Dermis blood vessel endothelial cell (primary cell): ENCODE results near the gene CNTFR. TPM values are rescaled to one million over a fixed set of nuclear protein-coding genes. Genes with fewer than 3 reads are reported as not detected.
A peak's percentile ranks its signal among the peaks of the same experiment; 100 is the strongest.
"Not testable (repeated sequence)": the region's sequence is repeated elsewhere in the genome, so short reads cannot be mapped to it uniquely, and the experiment has no call there.

Experiments
- DNase-seq: peaks from one replicate; pipeline ENCODE4 v3.0.0; 2010
- total RNA-seq: library from RNA; depleted of rRNA; stranded (reverse); fragments of >200 nt; gene quantifications from 2 replicates; pipeline ENCODE4 v1.2.3, GENCODE V29; 2014

Gene CNTFR
- not detected in 2 replicates for total RNA-seq

DNA sequence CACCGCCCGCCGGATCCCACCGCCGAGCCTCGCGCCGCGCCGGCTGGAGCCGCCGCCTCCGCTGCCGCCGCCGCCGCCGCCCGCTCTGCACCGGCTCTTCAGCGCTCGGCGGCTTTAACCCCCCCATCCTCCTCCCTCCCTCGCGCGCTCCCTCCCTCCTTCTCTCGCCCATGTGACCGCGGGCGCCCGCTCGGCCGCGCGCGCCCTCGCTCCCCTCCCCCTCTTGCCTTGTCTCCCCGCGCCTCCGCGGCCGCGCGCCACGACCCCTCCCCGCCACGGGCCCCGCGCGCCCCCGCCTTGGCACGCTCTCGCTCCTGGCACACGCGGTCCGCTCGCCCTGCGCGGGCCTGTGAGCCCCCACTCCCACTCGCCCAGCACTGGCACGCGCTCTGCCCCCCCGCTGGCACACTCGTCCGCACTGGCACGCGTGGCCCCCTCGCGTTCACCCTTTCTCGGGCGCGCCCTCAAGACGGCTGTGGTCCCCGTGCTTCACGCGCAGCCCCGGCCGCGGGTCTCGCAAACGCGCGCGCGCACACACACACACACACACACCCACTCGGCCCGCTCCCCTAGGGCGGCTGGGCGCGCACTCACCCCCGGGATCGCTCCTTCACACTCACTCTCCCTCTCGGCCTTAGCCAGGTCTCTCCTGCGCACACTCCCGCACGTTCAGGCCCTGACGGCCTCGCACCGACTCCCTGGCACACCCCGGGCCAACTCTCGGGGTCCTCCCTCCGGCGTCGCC lies at the start of gene CNTFR:
CNTFR (minus strand) TSS at position 89 of the 745 bp plus-strand sequence. CDS start 20,743 bp downstream, outside the sequence.
- DNase-seq = no peak

- DNase-seq = not testable (repeated sequence)
These were observed 49.8 kb upstream of the CNTFR start for GRCh38 chr9:34639322-34639721.

DNA sequence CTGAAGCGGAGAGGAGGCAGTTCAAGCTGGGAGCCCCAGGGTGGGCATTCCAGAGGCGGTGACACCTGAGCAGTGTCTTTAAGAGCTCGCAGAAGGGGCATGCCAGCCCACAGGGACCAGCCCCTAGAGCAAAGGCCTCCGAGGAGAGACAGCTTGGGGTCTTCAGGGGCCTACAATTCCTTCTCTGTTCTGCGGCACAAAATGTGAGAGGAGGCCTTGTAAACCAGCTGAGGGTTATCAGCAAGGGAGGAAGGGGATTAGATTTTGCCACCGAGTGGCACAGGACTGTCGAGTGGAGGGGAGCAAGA lies 48.6 kb upstream of the CNTFR start:
- DNase-seq = no peak

DNA sequence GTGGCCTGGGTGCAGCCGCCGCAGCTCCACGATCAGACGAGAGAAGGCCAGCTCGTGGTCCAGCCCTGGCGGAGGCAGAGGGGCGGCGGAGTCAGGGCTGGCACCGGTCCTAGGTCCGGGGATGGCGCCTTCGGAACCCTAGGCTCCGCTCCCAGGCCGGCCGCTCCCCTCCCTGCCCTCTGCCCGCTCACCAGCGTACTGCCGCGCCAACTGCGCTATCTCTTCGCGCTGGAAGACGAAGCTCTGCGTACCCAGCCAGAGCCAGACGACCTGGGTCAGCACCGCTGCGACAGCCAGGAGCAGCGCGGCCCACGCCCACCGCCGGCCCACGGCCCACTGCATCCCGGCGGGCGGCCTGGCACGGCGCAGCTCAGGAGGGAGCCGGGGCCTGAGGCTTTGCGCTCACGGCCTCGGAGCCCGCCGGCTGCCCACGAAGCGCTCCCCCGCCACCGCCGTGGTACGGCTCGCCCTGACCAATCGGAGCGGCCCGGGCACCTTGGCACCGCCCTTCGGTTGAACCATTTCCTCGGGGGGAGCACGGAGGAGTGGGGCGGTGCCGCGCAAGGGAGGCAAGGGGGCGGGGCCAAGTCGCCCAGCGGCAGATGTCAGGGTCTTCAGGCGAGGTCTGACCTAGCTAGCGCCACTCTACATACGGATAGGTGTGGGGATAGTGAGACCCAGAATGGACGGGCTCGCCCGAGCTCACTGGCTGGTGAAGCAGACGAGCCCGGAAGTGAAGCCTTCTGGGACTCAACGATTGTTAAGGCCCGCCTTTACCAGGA lies 48.0 kb upstream of the CNTFR start, which contains the start of gene SIGMAR1:
SIGMAR1 (minus strand) TSS at position 432 of the 782 bp plus-strand sequence; CDS start at position 342, 90 bp downstream.
- peak; percentile 95 for DNase-seq

GRCh38 chr9:34636791-34637355 lies 47.3 kb upstream of the CNTFR start:
- DNase-seq = no peak

DNA sequence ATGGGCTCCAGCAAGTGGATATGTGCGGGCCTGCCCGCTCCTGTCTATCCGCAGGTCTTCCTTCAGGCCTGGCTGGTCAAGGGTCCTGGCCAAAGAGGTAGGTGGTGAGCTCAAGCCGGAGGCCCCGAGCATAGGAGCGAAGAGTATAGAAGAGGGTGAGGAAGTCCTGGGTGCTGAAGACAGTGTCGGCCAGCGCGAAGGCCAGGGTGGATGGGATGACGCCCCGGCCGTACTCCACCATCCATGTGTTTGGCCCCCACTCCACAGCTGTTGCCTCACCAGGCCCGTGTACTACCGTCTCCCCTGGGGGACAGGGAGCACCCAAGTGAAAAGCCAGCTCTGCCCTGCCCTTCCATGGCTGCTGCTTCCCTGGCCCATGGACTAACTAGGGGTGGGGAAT lies 46.0 kb upstream of the CNTFR start:
- DNase-seq = no peak

DNA sequence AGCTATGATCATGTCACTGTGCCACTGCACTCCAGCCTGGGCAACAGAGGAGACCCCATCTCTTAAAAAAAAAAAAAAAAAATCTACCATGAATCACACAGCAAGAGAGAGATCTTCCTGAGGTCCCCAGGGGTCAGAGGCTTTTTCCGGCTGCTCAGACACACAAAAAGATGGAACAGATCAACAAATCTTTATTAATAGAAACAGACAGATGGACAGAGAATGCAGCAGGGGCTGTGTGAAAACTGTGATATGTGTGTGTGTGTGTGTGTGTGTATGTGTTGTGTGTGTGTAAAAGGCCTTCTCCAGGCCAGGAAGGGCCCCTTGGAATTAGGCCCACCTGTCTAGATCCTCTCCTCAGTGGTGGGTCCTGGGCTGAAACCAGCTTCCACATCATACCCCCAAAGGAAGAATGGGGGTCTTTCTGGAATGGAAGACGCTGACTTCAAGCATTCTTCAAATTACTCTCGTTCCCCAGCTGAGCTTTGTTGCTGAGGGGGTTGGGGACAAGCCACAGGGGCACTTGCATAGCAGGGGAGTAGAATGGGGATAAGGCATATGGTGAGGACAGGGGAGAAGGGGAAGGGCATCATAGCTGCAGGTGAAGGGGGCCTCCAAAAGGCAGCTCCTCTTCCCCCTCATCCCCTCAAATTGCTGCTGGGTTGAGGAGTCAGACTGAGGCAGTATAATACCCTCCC lies 45.2 kb upstream of the CNTFR start:
- DNase-seq = no peak

- DNase-seq = peak; percentile 81
These were observed 44.5 kb upstream of the CNTFR start for GRCh38 chr9:34633851-34634550.

DNA sequence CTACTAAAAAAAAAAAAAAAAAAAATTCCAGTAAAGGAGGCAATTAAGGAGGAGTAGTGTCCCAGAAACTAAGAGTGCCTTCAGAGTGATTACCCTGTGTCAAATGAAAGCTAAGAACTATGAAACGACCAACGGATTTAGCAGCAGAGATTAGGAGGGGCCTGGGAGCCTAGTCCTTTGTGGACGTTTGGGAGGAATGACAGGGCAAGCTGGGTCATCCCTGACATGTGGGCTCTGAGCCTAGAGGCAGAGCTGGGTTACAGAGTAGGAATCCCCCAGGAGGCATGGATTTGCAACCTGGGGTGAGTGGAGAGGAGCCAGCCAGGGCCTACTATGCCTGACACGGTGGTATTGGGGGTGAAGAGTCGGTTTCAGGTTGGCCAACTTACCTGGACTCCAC lies 43.6 kb upstream of the CNTFR start:
- no peak for DNase-seq

DNA sequence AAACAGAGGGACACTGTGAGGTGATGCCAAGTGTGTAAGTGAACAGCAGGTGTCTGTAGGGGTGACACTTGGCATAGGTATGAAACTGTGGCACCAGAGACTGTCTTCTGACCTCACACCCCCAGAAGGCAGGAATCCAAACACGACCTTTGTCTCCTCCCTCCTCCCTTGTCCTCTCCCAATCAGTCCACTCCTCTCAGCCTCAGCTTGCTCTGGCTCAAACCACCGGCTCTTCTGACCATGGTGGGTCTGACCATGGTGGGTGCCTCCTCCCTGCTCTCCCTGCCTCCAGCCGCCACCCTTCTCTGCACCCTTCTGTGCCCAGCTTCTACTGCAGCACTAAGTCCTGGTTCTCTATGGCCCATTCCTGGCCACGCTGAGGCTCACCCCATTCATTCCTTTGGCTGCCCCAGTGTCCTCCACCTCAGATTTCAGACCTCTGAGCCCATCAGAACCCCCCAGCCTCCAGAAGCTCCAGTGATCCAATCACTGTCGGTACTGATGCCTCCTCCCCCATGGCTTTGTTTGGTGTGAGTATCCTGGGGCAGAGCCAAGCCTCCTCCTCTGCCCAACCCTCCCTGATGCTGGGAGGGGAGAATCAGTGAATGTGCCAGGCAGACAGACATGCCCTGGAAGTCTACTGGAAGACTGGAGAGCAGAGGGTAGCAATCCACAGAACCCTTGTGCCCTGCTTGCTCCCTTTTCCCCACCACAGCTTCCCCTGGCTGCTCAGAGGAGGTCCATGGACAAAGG lies 41.1 kb upstream of the CNTFR start:
- DNase-seq = no peak

- no peak for DNase-seq
These were observed 39.9 kb upstream of the CNTFR start for GRCh38 chr9:34629491-34629808.

GRCh38 chr9:34628656-34629490 lies 39.3 kb upstream of the CNTFR start, which contains the start of gene ARID3C:
ARID3C (minus strand) TSS chr9:34629066; CDS start chr9:34628014, 1,052 bp downstream.
- peak; percentile 37 for DNase-seq

DNA sequence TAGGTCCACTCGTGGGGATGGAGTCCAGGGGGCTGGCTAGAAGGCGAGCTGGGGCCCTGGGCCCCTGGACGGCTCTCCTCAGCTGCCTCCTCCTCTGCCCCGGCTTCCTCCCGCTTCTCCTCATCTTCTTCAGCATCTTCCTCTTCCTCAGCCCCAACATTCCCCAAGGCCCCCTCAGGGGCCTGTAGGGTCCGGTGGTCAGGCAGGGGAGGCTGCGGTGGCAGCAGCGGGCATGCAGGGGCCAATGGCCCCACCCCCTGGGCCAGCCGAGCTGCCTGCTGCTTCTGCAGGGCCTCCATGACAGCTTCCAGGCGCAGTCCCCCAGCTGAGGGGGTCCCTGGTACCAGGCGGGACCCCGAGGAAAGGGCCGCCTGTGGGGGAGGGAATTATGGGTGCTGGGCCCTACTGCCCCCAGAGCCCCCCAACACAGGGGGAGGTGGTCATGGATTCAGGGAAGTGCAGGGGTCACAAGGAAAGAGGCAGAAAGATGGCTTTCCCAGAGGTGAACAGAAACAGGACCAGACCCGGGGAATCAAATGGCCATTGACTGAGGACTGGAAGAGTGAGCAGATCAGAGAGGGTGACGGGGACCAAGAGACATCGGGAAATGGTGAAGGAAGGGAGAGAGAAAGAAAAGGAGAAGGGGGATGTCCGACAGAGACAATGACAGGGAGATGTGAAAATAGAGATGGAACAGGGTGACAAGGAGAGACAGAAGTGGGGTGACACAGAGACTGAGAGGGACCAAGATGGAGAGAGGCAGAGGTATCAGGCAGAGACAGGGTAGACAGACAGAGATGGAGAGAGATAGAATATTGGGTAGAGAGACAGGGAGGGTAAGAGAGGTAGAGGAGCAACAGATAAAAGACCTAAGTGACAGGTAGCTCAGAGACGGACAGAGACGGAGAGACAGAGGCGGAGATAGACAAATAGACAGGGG lies 38.5 kb upstream of the CNTFR start:
- DNase-seq = no peak

GRCh38 chr9:34625186-34625486 lies 35.6 kb upstream of the CNTFR start:
- DNase-seq = no peak

GRCh38 chr9:34624475-34625185 lies 35.1 kb upstream of the CNTFR start:
- DNase-seq = no peak

DNA sequence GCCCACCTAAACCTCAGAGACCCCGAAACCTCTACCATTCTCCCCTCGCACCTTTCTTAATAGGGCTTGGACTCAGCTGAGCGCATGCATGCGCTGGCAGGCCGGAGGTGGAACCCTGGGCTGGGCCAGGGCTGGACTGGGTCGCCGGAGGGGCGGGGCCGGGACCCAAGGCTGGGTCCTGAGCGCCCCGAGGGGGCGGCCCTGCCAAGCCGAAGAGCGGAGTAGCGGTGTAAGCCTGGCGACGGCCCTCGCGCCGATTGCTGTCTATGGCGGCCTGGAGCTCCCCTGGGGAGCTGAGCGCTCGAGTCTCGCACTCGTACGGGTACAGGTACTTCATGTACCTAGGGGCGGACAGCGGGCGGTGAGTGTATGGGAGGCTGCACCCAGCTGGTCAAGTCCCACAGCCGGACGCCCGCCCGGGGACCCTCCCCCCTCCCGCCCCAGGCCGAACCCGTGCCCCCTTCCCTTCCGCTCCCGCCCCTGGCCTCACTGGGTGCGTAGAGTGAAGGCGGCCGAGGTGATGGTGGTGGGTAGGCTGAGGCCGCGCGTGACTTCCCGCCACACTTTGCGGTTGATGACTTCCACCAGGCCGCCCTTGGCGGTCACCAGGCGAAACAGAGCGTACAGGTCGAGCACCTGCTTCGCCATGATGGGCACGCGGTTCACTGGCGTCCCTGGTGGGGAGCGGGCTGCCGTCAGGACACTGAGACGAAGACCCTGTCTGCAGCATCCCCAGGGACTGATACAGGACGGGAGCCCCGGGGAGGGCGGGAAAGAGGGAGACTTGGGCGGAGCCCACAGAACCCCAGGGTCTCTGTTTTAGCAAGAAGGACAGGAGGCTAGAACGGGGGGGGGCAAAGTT lies 34.1 kb upstream of the CNTFR start:
- DNase-seq = no peak

GRCh38 chr9:34620061-34620994 lies 30.8 kb upstream of the CNTFR start, which contains the start of gene DCTN3:
DCTN3 (minus strand) TSS chr9:34620495; CDS start chr9:34620464, 31 bp downstream.
- peak; percentile 96 for DNase-seq
